NCI-H187 (cell line): ENCODE results near the gene CLSTN1.
"Not testable (repeated sequence)": the region's sequence is repeated elsewhere in the genome, so short reads cannot be mapped to it uniquely, and the experiment has no call there.

ENCODE experiments used
- DNase-seq, 2 experiments: peaks; one replicate each; lab custom pipeline; 2025; lab: John Stamatoyannopoulos, UW

Gene CLSTN1

DNA sequence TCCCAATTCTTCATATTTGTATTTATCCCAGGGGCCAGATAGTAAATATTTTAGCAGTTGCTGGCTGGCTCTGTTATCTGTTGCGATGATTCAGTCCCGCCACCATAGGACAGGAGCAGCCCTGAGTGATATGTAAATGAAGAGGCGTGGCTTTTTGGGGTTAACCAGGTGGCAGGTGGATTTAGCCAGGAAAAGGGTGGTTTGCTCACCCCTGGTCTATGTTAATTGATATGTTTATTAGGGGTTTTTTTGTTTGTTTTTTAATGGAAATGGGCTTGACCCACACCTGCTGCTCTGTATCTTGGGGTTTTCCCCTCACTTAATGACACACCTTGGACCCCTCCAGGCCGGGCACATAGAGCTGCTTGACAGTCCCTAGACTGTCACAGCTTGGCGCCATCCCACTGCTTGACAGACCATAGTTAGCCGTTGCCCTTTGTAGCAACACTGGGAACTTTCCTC lies 109.5 kb downstream of the CLSTN1 start:
- DNase-seq = no peak

DNA sequence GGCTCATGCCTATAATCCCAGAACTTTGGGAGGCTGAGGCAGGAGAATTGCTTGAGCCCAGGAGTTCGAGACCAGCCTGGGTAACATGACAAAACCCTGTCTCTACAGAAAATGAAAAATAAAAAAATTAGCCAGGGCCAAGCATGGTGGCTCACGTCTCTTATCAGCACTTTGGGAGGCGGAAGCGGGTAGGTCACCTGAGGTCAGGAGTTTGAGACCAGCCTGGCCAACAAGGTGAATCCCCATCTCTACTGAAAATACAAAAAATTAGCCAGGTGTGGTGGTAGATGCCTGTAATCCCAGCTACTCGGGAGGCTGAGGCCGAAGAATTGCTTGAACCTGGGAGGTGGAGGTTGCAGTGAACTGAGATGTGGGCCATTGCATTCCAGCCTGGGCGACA lies 111.0 kb downstream of the CLSTN1 start:
- DNase-seq = not testable (repeated sequence)

- no peak for DNase-seq
Measured at GRCh38 chr1:9711466-9712020, 112.2 kb downstream of the CLSTN1 start.

DNA sequence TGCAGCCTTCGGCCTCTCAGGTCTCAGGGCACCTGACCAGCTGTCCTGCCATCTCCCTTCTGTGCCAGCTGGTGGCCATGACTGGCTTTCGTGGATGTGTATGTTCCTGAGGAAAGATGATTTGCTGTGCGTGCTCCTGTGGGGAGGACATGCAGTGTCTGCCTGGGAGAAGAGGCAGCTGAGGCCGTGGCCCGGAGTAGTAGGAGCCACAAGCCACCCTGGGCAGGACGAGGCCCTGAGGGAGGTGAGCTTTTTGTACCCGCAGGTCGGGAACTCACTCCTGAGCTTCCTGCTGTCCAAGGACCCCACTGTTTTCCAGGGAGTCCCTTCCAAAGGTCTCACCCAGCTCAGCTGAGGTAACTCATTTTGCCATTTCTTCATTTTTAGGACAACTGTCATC lies 113.7 kb downstream of the CLSTN1 start:
- no peak for DNase-seq

GRCh38 chr1:9706178-9706577 lies 117.6 kb downstream of the CLSTN1 start:
- no peak for DNase-seq

DNA sequence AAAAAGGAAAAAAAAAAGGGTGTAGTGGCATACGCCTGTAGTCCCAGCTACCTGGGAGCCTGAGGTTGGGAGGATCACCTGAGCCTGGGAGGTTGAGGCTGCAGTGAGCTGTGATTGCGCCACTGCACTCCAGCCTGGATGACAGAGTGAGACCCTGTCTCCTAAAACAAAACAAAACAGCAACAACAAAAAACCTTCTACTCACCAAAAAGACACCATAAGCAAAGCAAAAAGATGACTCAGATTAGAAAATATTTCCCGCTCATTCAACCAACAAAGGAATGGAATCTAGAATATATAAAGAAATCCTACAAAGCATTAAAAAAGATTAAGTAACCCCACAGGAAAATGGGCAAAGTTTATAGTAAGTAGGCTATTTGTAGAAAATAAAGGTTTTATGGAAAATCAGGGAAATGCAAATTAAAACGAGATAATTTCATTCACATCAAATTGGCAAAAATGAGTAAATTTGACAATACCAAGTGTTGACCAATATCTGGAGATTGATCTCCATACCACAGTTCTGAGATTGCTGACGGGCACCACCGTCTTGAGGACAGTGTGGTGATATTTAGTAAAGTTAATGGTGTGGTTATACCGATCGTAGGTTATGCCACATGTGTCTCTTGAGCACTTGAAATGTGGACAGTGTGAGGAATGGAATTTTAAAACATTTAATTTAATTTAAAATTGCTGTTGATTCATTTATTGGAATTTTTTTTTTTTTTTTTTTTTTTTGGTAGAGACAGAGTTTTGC lies 118.2 kb downstream of the CLSTN1 start:
- no peak for DNase-seq

DNA sequence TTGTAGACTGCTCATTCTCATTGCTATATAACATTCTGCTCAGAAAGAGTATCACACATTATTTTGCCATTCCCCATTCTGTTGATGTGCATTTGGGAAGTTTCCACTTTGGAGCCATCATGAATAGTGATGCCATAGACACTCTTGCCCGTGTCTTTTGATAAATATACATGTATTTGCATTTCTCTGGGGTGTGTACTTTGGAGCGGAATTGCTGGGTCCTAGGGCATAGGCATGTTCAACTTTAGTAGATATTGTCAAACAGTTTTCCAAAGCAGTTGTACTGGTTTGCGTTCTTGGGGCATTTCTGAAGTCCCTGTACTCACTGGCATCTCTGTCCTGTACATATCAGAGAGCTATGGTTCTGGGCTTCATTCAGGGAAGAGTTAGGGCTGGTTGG lies 120.1 kb downstream of the CLSTN1 start:
- DNase-seq = no peak

GRCh38 chr1:9703165-9703509 lies 120.6 kb downstream of the CLSTN1 start:
- no peak for DNase-seq

DNA sequence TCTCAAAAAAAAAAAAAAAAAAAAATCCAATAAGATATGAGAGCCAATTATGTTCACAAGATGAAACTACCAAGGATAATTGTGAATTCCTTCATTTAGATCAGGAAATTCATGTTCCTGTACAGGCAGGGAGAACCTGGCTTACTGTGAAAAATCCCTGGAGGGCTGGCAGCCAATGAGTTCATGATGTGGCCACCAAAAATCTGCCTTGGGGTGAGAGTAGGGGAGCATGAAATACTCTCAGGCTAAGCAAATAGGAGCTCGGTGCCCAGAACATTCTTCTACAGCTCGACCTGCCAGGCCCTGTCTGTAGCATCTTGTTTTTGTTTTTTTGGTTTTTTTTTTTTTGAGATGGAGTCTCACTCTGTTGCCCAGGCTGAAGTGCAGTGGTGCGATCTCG lies 122.1 kb downstream of the CLSTN1 start:
- no peak for DNase-seq

DNA sequence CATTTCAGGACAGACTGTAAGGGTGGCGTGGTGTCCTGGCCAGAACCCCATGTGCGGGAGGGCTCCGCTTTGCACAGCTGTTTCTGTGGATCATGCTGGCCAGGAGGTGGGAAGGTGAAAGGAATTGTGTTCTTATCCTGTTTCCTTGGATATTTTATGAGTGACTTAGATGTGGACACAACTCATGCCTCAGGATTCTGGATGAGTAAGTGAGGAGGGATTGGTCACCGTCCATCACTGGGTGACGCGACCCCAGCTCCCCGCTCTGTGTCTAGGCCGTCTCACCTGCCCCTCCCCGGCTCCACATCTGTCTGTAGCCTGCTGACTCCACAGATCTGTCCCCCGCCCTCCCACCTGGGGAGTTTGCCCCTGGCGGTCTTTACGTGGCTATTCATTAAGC lies 123.4 kb downstream of the CLSTN1 start:
- DNase-seq = no peak

- DNase-seq = no peak
Measured at GRCh38 chr1:9699361-9699760, 124.4 kb downstream of the CLSTN1 start.

- DNase-seq = no peak
Measured at GRCh38 chr1:9696793-9697192, 127.0 kb downstream of the CLSTN1 start.

DNA sequence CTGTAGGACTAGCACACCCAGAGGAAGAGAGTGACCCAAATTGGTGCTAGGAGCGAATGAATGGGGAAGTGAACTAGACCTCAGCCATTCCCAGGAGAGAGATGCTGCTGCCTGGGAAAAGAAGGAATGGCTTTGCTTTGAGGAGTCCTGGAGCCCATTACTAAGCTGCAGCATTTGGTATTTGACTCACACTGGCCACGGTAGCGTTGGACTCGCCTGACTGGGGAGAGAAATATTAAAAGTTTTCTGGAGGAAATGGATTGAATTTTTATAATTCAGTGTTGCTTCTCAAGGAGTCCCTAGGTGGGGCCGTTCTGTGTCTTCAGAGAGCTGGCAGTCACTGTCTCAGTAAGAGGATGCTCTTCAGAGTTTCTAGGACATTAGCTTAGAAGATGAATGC lies 132.1 kb downstream of the CLSTN1 start:
- DNase-seq = no peak

- DNase-seq = no peak
Measured at GRCh38 chr1:9691108-9691445, 132.7 kb downstream of the CLSTN1 start.

GRCh38 chr1:9690440-9691107 lies 133.2 kb downstream of the CLSTN1 start:
- no peak for DNase-seq

DNA sequence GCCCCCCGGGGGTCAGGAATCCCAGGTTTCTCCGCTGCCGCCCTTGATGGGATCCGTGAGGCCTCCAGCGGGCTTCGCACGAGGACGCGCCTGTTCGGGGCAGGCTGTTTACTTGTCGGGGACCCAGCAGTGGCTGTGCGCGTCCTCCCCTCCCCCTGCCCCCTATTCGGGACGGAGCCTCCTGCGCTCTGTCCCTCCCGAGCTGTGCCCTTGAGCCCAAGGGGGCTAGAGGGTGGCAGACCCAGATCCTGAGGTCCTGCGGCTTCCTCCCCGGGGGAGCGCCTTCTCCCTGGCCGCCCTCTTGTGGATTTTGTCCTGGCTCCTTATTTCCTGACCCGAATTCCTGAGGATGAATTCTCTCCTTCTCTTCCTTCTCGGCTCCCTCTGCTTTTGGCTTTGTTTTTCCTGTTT lies 133.8 kb downstream of the CLSTN1 start:
- no peak for DNase-seq

DNA sequence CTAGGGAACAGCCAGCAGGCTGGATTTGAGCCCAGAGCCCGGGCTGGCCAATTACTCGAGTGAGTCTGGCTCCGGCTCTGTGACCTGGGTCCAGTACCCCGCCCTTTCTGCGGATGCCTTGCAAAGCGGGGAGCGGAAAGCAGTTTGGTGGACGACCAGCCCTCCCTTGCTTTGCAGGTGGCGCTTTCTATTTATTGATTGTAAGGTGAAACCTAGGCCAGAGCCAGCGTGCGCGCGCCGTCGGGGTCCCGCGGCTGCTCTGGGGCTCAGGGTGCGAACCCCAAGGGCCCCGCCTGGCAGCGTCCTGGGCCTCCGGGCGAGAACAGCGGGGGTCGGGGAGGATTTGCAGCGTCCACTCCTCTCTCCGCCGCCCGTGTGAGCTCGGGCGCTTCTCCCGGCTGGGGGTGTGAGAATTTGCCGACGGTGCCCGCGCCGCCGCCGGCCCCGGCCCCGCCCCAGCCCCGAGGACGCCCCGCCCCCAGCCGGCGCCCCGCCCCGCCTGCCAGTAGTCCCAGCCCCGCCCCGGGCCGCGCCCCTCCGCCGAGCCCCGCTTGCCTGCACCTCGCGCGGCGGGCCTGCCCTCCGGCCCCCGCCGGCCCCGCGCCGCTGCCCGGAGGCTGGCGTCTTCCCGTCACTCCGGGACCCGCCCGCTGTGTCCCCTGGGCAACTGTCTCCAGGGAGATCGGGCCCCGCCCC lies 134.6 kb downstream of the CLSTN1 start:
- DNase-seq = peak in 1 of 2 experiments; percentile 61

GRCh38 chr1:9688599-9688998 lies 135.2 kb downstream of the CLSTN1 start:
- DNase-seq = no peak

DNA sequence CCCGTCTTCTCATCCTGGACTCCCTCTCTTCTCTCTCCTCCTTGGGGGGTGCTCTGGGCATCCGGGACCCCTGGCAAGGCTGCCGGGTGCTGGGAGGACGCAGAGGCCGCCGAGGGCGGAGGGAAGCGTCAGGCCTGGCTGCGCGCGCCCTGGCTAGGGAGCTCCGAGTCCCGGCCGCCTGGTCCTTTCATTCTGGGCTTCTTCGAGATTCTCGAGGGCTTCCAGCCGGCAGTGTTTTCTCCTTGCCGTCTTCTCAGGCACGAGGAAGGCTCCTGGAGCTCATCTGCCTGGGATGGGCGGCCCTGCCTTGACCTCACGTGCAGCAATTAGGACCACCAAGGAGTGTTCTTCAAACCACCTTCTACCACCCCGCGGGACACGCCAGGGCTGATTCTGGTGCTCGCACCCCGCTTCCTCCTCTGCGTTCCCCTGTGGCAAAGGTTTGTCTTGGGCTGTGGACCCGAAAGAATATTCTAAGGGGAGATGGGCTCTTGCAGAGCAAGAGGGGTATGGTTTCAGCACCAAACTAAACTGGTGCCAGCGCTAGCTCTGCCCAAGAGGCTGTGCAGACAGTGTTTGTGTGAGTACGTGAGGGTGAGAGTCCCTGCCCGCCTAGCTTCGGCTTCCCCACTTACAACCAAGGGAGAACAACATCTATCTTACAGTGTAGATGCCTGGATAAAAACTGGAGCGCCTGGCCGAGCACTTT lies 135.7 kb downstream of the CLSTN1 start:
- no peak for DNase-seq

- DNase-seq = no peak
Measured at GRCh38 chr1:9687120-9687873, 136.5 kb downstream of the CLSTN1 start.

- no peak for DNase-seq
Measured at GRCh38 chr1:9684801-9685200, 139.0 kb downstream of the CLSTN1 start.

GRCh38 chr1:9680828-9681227 lies 142.9 kb downstream of the CLSTN1 start:
- no peak for DNase-seq
